Upper lobe of left lung (tissue), 4 donors: ENCODE data around the gene TSPEAR.

Source experiments
- EP300 ChIP-seq, 4 donors: sonication (generic); formaldehyde crosslinking; IDR thresholded peaks; one replicate each; pipeline ENCODE4 v1.5.1; 2017; ENCODE audit warnings: antibody characterized with exemption in 4 of 4, control low read depth in 2 of 4
- POLR2A ChIP-seq, 4 donors: fragments of 450-650 bp; IDR thresholded peaks; one replicate each; pipeline ENCODE4 v1.5.1; 2016 to 2017; ENCODE audit warnings: antibody characterized with exemption in 4 of 4, mild to moderate bottlenecking in 2 of 4
- POLR2AphosphoS5 ChIP-seq, 2 donors: sonication (generic); formaldehyde crosslinking; IDR thresholded peaks; one replicate each; pipeline ENCODE4 v1.5.1; 2017; ENCODE audit warnings: antibody characterized with exemption in 2 of 2
- TF ChIP-seq, protein P1 (sequence below), 6 experiments: fragments of 450-650 bp in 4 of 6; fragments of 200-600 bp in 2 of 6; sonication (generic) in 2 of 6; IDR thresholded peaks; one replicate each; pipeline ENCODE4 v1.5.1; 2016 to 2019; ENCODE audit warnings: antibody characterized with exemption in 6 of 6

DNA sequence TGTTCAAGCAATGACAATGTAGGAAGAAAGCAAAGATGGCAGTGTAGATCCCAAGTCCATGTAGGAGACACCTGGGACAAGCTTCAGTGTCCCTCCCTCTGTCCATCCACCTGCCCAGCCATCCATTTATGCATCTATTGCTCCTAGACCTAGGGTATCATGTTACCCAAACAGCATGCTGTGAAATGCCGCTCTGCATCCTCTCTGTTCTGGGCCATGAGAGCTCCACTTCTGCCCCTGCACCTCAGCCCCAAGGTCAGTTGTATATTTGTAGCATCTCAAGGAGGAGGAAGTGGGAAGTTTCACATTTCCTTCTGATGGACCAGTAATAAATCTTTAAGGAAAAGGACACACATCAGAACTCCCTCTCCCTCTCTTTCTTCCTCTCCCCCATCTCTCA lies 27.9 kb upstream of the TSPEAR start:
- no peak for TF ChIP-seq POLR2A (IDR thresholded peaks at IDR 0.05)
- TF ChIP-seq, protein P1, sequence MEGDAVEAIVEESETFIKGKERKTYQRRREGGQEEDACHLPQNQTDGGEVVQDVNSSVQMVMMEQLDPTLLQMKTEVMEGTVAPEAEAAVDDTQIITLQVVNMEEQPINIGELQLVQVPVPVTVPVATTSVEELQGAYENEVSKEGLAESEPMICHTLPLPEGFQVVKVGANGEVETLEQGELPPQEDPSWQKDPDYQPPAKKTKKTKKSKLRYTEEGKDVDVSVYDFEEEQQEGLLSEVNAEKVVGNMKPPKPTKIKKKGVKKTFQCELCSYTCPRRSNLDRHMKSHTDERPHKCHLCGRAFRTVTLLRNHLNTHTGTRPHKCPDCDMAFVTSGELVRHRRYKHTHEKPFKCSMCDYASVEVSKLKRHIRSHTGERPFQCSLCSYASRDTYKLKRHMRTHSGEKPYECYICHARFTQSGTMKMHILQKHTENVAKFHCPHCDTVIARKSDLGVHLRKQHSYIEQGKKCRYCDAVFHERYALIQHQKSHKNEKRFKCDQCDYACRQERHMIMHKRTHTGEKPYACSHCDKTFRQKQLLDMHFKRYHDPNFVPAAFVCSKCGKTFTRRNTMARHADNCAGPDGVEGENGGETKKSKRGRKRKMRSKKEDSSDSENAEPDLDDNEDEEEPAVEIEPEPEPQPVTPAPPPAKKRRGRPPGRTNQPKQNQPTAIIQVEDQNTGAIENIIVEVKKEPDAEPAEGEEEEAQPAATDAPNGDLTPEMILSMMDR (IDR thresholded peaks at IDR 0.05), result no peak
- no peak for TF ChIP-seq POLR2AphosphoS5 (IDR thresholded peaks at IDR 0.05)
- no peak for TF ChIP-seq EP300 (IDR thresholded peaks at IDR 0.05)
